HCT116 (cell line): Measurements from ENCODE around the gene SIPA1L3. TPM values are rescaled to one million over a fixed set of nuclear protein-coding genes. Genes with fewer than 3 reads are reported as not detected.
"Not testable (repeated sequence)": the region's sequence is repeated elsewhere in the genome, so short reads cannot be mapped to it uniquely, and the experiment has no call there.

ENCODE experiments used
- ATAC-seq: fragments of 200-7000 bp; cut with Tn5 transposase; 2 replicates; pipeline ENCODE4 v1.9.1; 2020; ENCODE audit warnings: mild to moderate bottlenecking, moderate library complexity
- BruUV-seq: library from RNA; stranded (reverse); fragments of 400-500 nt; replicated peaks from 2 replicates; lab custom pipeline; 2021; lab: Mats Ljungman, UMichigan
- CTCF ChIA-PET: fragments of 300-600 bp; sonication (Branson Sonifier 250); formaldehyde crosslinking; loops from one replicate; lab custom pipeline; 2021; ENCODE audit warnings: antibody characterized with exemption; lab: Charles Lee
- POLR2A ChIA-PET: fragments of 300-600, 350-600 bp; sonication (Branson Sonifier 250); formaldehyde crosslinking; loops from one replicate; lab custom pipeline; 2021; ENCODE audit warnings: antibody characterized with exemption; lab: Charles Lee
- RAD21 ChIA-PET, 2 experiments: fragments of 300-600 bp; sonication (Branson Sonifier 250); formaldehyde crosslinking; loops; one replicate each; lab custom pipeline; 2023; ENCODE audit warnings: low total read pairs in 2 of 2; ENCODE audit not compliant: uncharacterized antibody in 2 of 2, unreplicated experiment in 2 of 2, low non-redundant PET in 1 of 2; lab: Charles Lee
- DNase-seq: peaks from one replicate; pipeline ENCODE4 v3.0.0-alpha.2; 2010; ENCODE audit warnings: low read depth, low spot score
- H2AFZ ChIP-seq: fragments of 200-600 bp; shearing (Covaris generic), sonication (generic); 2 replicates; pipeline ENCODE4 v1.6.1; 2017; ENCODE audit warnings: low read depth, mixed run types, mixed read lengths, antibody characterized with exemption, low read length; ENCODE audit not compliant: poor library complexity, severe bottlenecking
- H3K27ac ChIP-seq: 2 replicates; pipeline ENCODE4 v1.5.1; 2012; ENCODE audit warnings: low read depth, low read length
- H3K27me3 ChIP-seq: fragments of 200-600 bp; sonication (generic); 2 replicates; pipeline ENCODE4 v1.6.1; 2016; ENCODE audit warnings: mixed run types, low read length, mixed read lengths; ENCODE audit not compliant: insufficient read depth
- H3K36me3 ChIP-seq, 2 experiments: fragments of 200-500 bp in 1 of 2; fragments of 200-600 bp in 1 of 2; sonication (Bioruptor generic) in 1 of 2; sonication (generic) in 1 of 2; 2 replicates each; pipeline versions ENCODE4 v1.5.1 to v1.6.1; 2014 to 2016; ENCODE audit warnings: low read length in 2 of 2, inconsistent platforms in 1 of 2, mixed read lengths in 1 of 2, mixed run types in 1 of 2; ENCODE audit not compliant: insufficient read depth in 2 of 2, control insufficient read depth in 1 of 2
- H3K4me1 ChIP-seq, 2 experiments: fragments of 200-600 bp in 1 of 2; sonication (generic) in 1 of 2; 2 replicates each; pipeline versions ENCODE4 v1.5.1 to v1.6.1; 2012 to 2017; ENCODE audit warnings: low read length in 2 of 2, inconsistent platforms in 1 of 2, mild to moderate bottlenecking in 1 of 2, mixed read lengths in 1 of 2, mixed run types in 1 of 2, moderate library complexity in 1 of 2; ENCODE audit not compliant: insufficient read depth in 2 of 2, control insufficient read depth in 1 of 2
- H3K4me2 ChIP-seq: fragments of 200-600 bp; sonication (generic); 2 replicates; pipeline ENCODE4 v1.6.1; 2017; ENCODE audit warnings: mixed run types, low read length, mixed read lengths
- H3K4me3 ChIP-seq, 2 experiments: fragments of 200-600 bp in 1 of 2; sonication (generic) in 1 of 2; replicated peaks in 1 of 2; 2 replicates each; pipeline ENCODE4 v1.5.1; 2011 to 2016; ENCODE audit warnings: low read length in 2 of 2, control low read depth in 1 of 2, low read depth in 1 of 2, mild to moderate bottlenecking in 1 of 2, mixed read lengths in 1 of 2, mixed run types in 1 of 2
- H3K79me2 ChIP-seq: fragments of 200-600 bp; sonication (generic); 2 replicates; pipeline ENCODE4 v1.6.1; 2017; ENCODE audit warnings: mild to moderate bottlenecking, mixed run types, low read length, moderate library complexity, mixed read lengths; ENCODE audit not compliant: insufficient read depth
- H3K9ac ChIP-seq: fragments of 200-600 bp; sonication (generic); 2 replicates; pipeline ENCODE4 v1.6.1; 2016; ENCODE audit warnings: low read length, mixed read lengths
- H3K9me2 ChIP-seq: fragments of 200-600 bp; sonication (generic), shearing (Covaris generic); 2 replicates; pipeline ENCODE4 v1.6.1; 2017; ENCODE audit warnings: mixed run types, mild to moderate bottlenecking, moderate library complexity; ENCODE audit not compliant: insufficient read depth
- H3K9me3 ChIP-seq, 2 experiments: fragments of 200-500 bp in 1 of 2; fragments of 200-600 bp in 1 of 2; sonication (Bioruptor generic) in 1 of 2; sonication (generic) in 1 of 2; 2 replicates each; pipeline ENCODE4 v1.6.1; 2014 to 2017; ENCODE audit warnings: low read length in 2 of 2, mixed read lengths in 2 of 2, inconsistent platforms in 1 of 2, low read depth in 1 of 2, mild to moderate bottlenecking in 1 of 2, mixed run types in 1 of 2, moderate library complexity in 1 of 2; ENCODE audit not compliant: control insufficient read depth in 1 of 2, insufficient read depth in 1 of 2
- H4K20me1 ChIP-seq: fragments of 200-600 bp; sonication (generic), shearing (Covaris generic); 2 replicates; pipeline ENCODE4 v1.6.1; 2017; ENCODE audit warnings: mixed run types, mild to moderate bottlenecking, moderate library complexity; ENCODE audit not compliant: insufficient read depth
- EZH2 ChIP-seq: fragments of 200-600 bp; sonication (generic); IDR thresholded peaks from 2 replicates; pipeline ENCODE4 v1.6.1; 2017; ENCODE audit warnings: antibody characterized with exemption, mixed run types
- EZH2phosphoT487 ChIP-seq: fragments of 200-600 bp; IDR thresholded peaks from 2 replicates; pipeline ENCODE4 v1.6.1; 2018; ENCODE audit warnings: antibody characterized with exemption, borderline replicate concordance
- MAX ChIP-seq: IDR thresholded peaks from 2 replicates; pipeline ENCODE4 v1.6.1; 2012
- POLR2A ChIP-seq: IDR thresholded peaks from 2 replicates; pipeline ENCODE4 v1.7.0; 2011; ENCODE audit warnings: borderline replicate concordance; ENCODE audit not compliant: insufficient read depth, insufficient read length; ENCODE audit errors: extremely low read depth
- POLR2AphosphoS5 ChIP-seq: IDR thresholded peaks from 2 replicates; pipeline ENCODE4 v1.6.1; 2011; ENCODE audit warnings: mild to moderate bottlenecking, low read depth, low read length, moderate library complexity
- RAD21 ChIP-seq: IDR thresholded peaks from 2 replicates; pipeline ENCODE4 v1.6.1; 2012; ENCODE audit warnings: low read depth, mild to moderate bottlenecking
- SIN3A ChIP-seq: IDR thresholded peaks from 2 replicates; pipeline ENCODE4 v1.6.1; 2012; ENCODE audit warnings: low read depth
- SP1 ChIP-seq: IDR thresholded peaks from 2 replicates; pipeline ENCODE4 v1.6.1; 2012; ENCODE audit warnings: low read depth
- YY1 ChIP-seq: IDR thresholded peaks from 2 replicates; pipeline ENCODE4 v1.6.1; 2011; ENCODE audit warnings: low read length, low read depth, moderate library complexity, mild to moderate bottlenecking; ENCODE audit not compliant: insufficient replicate concordance; ENCODE audit errors: extremely low read depth
- ZFX ChIP-seq: fragments of 450-650 bp; IDR thresholded peaks from 2 replicates; pipeline ENCODE4 v1.6.1; 2017
- ZNF274 ChIP-seq: fragments of 200-500 bp; sonication (Bioruptor generic); IDR thresholded peaks from 2 replicates; pipeline ENCODE4 v1.6.1; 2014; ENCODE audit warnings: mild to moderate bottlenecking, low read depth, low read length, inconsistent platforms
- intact Hi-C: fragments of 100-400 bp; cut with micrococcal nuclease; formaldehyde crosslinking; loops from 2 replicates; pipeline ENCODE4 v1.10.0; 2022
- total RNA-seq: library from RNA; stranded (reverse); gene quantifications from one replicate; pipeline ENCODE4 v1.2.1, GENCODE V29; 2021; ENCODE audit not compliant: unreplicated experiment

SIPA1L3 gene
- total RNA-seq, 1 experiment from 2014 or later: 41.8 TPM

- Histone ChIP-seq H3K9ac (no peak overlapping the region), H3K79me2 (no peaks in the 10 kb centered on the region), H3K4me1 (peaks cover 10 to 33% of the 10 kb centered on the region in 2 experiments; a peak in 3 of 4 replicates), H3K9me2 (no peaks in the 10 kb centered on the region), H4K20me1 (no peaks in the 10 kb centered on the region), H3K4me3 (peak overlapping the region; percentile 54 to 61; a peak in 2 of 4 replicates), H3K36me3 (no peaks in the 10 kb centered on the region), H2AFZ (no peak overlapping the region), H3K9me3 (no peaks in the 10 kb centered on the region), H3K27ac (no peak overlapping the region), H3K27me3 (no peaks in the 10 kb centered on the region), H3K4me2 (peak overlapping the region; percentile 90)
- ChIA-PET CTCF (no interaction called here), RAD21 (no interaction called here), POLR2A (no interaction called here)
- DNase-seq: peak; percentile 85
- intact Hi-C loops: loop anchor here (5.0 kb wide), 1 partner anchor 173 kb away; the partner anchor contains the start of gene FAM98C
- ATAC-seq: peak; percentile 91
- BruUV-seq: no TSS peak
- TF ChIP-seq EZH2phosphoT487 (no peak), POLR2A (no peak), ZNF274 (no peak), RAD21 (no peak), EZH2 (no peak), POLR2AphosphoS5 (no peak), MAX (no peak), SP1 (peak; percentile 88), YY1 (no peak), SIN3A (0 out of 2 replicates have a peak, but pooled peaks have one; percentile 71), ZFX (no peak)
Observed at GRCh38 chr19:38229585-38230073, 322.6 kb downstream of the SIPA1L3 start.

GRCh38 chr19:38230506-38231133, 323.6 kb downstream of the SIPA1L3 start:
- intact Hi-C loops: loop anchor here (5.0 kb wide), 1 partner anchor 172 kb away; the partner anchor contains the start of gene FAM98C
- H3K4me3 ChIP-seq, DNase-seq, H3K9me3 ChIP-seq, H3K36me3 ChIP-seq, H3K4me2 ChIP-seq, H3K27ac ChIP-seq, H4K20me1 ChIP-seq, H2AFZ ChIP-seq, BruUV-seq, CTCF ChIA-PET, RAD21 ChIA-PET, H3K9me2 ChIP-seq, POLR2A ChIA-PET, H3K79me2 ChIP-seq, H3K9ac ChIP-seq, H3K27me3 ChIP-seq, ATAC-seq: not testable (repeated sequence)
- H3K4me1 ChIP-seq: peaks cover 7 to 30% of the 10 kb centered on the region in 2 experiments; a peak in 3 of 4 replicates
